Thymus (tissue), 11 donors: ENCODE data around the gene SEH1L. TPM values are rescaled to one million over a fixed set of nuclear protein-coding genes. Genes with fewer than 3 reads are reported as not detected.

Source experiments
- DNase-seq, 9 donors: peaks; one replicate each; pipeline ENCODE4 v3.0.0-alpha.2; 2013; ENCODE audit warnings: low spot score in 9 of 9, low read depth in 6 of 9, missing footprints in 1 of 9
- H3K27ac ChIP-seq, 2 donors: one replicate each; pipeline ENCODE4 v1.5.1; 2013; ENCODE audit warnings: control low read depth in 1 of 2, low read depth in 1 of 2, low read length in 1 of 2, mild to moderate bottlenecking in 1 of 2, moderate library complexity in 1 of 2
- H3K27me3 ChIP-seq, 2 donors: one replicate each; pipeline ENCODE4 v1.5.1; 2013; ENCODE audit warnings: low read length in 1 of 2; ENCODE audit not compliant: control insufficient read depth in 2 of 2, insufficient read depth in 1 of 2
- H3K36me3 ChIP-seq, 2 donors: one replicate each; pipeline ENCODE4 v1.5.1; 2013; ENCODE audit warnings: low read length in 1 of 2, mild to moderate bottlenecking in 1 of 2, moderate library complexity in 1 of 2; ENCODE audit not compliant: control insufficient read depth in 2 of 2, insufficient read depth in 2 of 2
- H3K4me1 ChIP-seq, 2 donors: one replicate each; pipeline ENCODE4 v1.5.1; 2013; ENCODE audit warnings: low read length in 2 of 2; ENCODE audit not compliant: control insufficient read depth in 2 of 2, insufficient read depth in 2 of 2
- H3K4me3 ChIP-seq, 2 donors: one replicate each; pipeline ENCODE4 v1.5.1; 2013; ENCODE audit warnings: low read length in 2 of 2, control low read depth in 1 of 2, mild to moderate bottlenecking in 1 of 2
- H3K9me3 ChIP-seq, 2 donors: one replicate each; pipeline ENCODE4 v1.5.1; 2013; ENCODE audit warnings: low read length in 1 of 2, mild to moderate bottlenecking in 1 of 2; ENCODE audit not compliant: control insufficient read depth in 2 of 2, insufficient read depth in 1 of 2
- WGBS: extraction: QIAGEN DNeasy Blood & Tissue Kit; methylation state at CpG from one replicate; pipeline ENCODE4 v1.1.7; 2013; 5-methylcytosine and 5-hydroxymethylcytosine counted together
- polyA plus RNA-seq: library from polyadenylated mRNA; stranded (reverse); fragments of 200-250 nt; gene quantifications from one replicate; pipeline ENCODE4 v1.2.3, GENCODE V29; 2013
- total RNA-seq: library from RNA; stranded (reverse); fragments of 120-200 nt; gene quantifications from one replicate; pipeline ENCODE4 v1.2.4, GENCODE V29; 2013
- donor health status: healthy.

SEH1L gene
- total and polyA plus RNA-seq, 2 donors = 30.5 to 34.6 TPM

GRCh38 chr18:13028869-13029268, 81.1 kb downstream of the SEH1L start:
- no peaks in the 10 kb centered on the region for H3K4me1 ChIP-seq
- no peaks in the 10 kb centered on the region for H3K9me3 ChIP-seq
- no peak overlapping the region for H3K27ac ChIP-seq
- H3K4me3 ChIP-seq = no peak overlapping the region
- peaks cover 48 to 75% of the 10 kb centered on the region in 2 donors for H3K36me3 ChIP-seq
- 98% methylated on average over 2 of the region's 2 CpGs for WGBS
- DNase-seq = no peak
- H3K27me3 ChIP-seq = no peaks in the 10 kb centered on the region

- Histone ChIP-seq H3K4me3 (no peak overlapping the region), H3K27me3 (no peaks in the 10 kb centered on the region), H3K27ac (no peak overlapping the region), H3K9me3 (no peaks in the 10 kb centered on the region), H3K36me3 (peaks cover 55 to 79% of the 10 kb centered on the region in 2 donors), H3K4me1 (no peaks in the 10 kb centered on the region)
- WGBS = 96% methylated on average over 5 of the region's 5 CpGs
- DNase-seq = no peak
Observed at GRCh38 chr18:13032173-13032572, 84.4 kb downstream of the SEH1L start.

- Histone ChIP-seq H3K4me3 (no peak overlapping the region), H3K27me3 (no peaks in the 10 kb centered on the region), H3K36me3 (peaks cover 40 to 65% of the 10 kb centered on the region in 2 donors), H3K27ac (no peak overlapping the region), H3K9me3 (no peaks in the 10 kb centered on the region), H3K4me1 (peaks cover 0 to 9% of the 10 kb centered on the region in 2 donors)
- no peak for DNase-seq
- 99% methylated on average over 7 of the region's 7 CpGs for WGBS
Observed at GRCh38 chr18:13035249-13035914, 87.6 kb downstream of the SEH1L start.

- Histone ChIP-seq H3K4me1 (peaks cover 0 to 9% of the 10 kb centered on the region in 2 donors), H3K4me3 (no peak overlapping the region), H3K9me3 (no peaks in the 10 kb centered on the region), H3K27me3 (no peaks in the 10 kb centered on the region), H3K27ac (no peak overlapping the region), H3K36me3 (peaks cover 29 to 58% of the 10 kb centered on the region in 2 donors)
- 93% methylated on average over 7 of the region's 7 CpGs for WGBS
- DNase-seq = no peak
Observed at GRCh38 chr18:13036622-13037320, 89.0 kb downstream of the SEH1L start.

Other genes starting within 250 kb of the SEH1L start
- 14.4 TPM for gene CEP76, start 245.3 kb upstream of the SEH1L start, total RNA-seq
- 4.7 TPM for gene CEP76, start 245.3 kb upstream of the SEH1L start, polyA plus RNA-seq
- gene PSMG2, start 245.0 kb upstream of the SEH1L start, total RNA-seq = 97.4 TPM
- 125 TPM for gene PSMG2, start 245.0 kb upstream of the SEH1L start, polyA plus RNA-seq
- 155 TPM for gene PTPN2, start 63.8 kb upstream of the SEH1L start, total RNA-seq
- 116 TPM for gene PTPN2, start 63.8 kb upstream of the SEH1L start, polyA plus RNA-seq
- gene CEP192, start 43.4 kb downstream of the SEH1L start, total RNA-seq = 43.5 TPM
- gene CEP192, start 43.4 kb downstream of the SEH1L start, polyA plus RNA-seq = 38.9 TPM